ENCODE measurements around the gene GNAI3.

Gene GNAI3

DNA sequence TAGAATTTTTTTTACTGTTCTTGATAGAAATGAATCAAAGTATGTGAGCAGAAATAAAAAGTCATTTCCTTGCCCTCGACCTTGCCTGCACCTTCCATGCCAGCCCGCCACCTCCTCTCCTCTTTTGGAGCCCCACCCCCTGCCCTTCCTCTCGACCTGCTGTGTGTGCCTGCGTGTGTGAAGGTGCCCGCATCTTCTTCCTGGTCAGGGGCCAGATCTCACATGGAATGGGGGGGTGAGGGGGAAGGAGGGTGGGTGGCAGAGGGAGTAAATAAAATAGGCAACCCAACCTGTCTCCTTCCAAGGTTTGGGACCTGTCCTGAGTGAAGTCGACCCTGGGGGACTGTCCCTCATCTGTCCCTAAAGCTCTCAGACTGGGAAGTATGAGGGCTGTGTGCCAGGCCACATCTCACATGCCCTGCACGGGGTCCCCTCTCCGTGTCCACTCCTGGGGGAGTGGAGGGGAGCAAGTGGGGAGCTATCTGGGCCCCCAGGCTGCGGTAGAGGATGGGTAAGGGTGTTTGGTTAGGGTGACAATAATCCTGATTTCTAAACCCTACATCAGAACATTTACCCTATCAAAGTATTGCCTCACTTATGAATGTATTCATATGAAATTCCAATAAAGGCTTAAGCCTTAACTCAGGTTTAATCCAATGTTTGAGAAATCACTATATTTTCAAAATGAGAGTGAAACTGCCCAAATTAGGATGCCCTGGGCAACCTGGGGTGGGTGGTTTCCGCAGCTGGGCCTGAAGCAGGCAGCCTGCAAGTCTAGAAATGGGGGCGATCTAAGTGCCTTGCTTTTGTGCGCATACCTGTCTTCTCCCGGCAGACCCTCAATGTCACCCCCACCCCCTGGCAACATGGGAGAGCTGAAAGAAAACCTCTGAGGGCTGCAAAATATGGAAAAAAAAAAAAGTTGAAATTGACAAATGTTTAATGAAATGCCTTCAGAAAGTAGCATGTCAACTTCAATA, 86.6 kb downstream of the GNAI3 start:
- TF ChIP-seq, protein P1, sequence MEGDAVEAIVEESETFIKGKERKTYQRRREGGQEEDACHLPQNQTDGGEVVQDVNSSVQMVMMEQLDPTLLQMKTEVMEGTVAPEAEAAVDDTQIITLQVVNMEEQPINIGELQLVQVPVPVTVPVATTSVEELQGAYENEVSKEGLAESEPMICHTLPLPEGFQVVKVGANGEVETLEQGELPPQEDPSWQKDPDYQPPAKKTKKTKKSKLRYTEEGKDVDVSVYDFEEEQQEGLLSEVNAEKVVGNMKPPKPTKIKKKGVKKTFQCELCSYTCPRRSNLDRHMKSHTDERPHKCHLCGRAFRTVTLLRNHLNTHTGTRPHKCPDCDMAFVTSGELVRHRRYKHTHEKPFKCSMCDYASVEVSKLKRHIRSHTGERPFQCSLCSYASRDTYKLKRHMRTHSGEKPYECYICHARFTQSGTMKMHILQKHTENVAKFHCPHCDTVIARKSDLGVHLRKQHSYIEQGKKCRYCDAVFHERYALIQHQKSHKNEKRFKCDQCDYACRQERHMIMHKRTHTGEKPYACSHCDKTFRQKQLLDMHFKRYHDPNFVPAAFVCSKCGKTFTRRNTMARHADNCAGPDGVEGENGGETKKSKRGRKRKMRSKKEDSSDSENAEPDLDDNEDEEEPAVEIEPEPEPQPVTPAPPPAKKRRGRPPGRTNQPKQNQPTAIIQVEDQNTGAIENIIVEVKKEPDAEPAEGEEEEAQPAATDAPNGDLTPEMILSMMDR (IDR thresholded peaks at IDR 0.05; ENCODE audit: low read depth, low read length) = no peak
- no peak overlapping the region for H3K4me3 ChIP-seq (ENCODE audit: low read depth, low read length)

- no peak overlapping the region for H3K4me3 ChIP-seq (ENCODE audit: low read depth, low read length)
- TF ChIP-seq, protein P1 (IDR thresholded peaks at IDR 0.05; ENCODE audit: low read depth, low read length) = no peak
These were observed 87.4 kb downstream of the GNAI3 start for GRCh38 chr1:109635862-109636200.

- TF ChIP-seq, protein P1 (IDR thresholded peaks at IDR 0.05; ENCODE audit: low read depth, low read length) = no peak
- no peak overlapping the region for H3K4me3 ChIP-seq (ENCODE audit: low read depth, low read length)
These were observed 88.0 kb downstream of the GNAI3 start for GRCh38 chr1:109636201-109636952.

DNA sequence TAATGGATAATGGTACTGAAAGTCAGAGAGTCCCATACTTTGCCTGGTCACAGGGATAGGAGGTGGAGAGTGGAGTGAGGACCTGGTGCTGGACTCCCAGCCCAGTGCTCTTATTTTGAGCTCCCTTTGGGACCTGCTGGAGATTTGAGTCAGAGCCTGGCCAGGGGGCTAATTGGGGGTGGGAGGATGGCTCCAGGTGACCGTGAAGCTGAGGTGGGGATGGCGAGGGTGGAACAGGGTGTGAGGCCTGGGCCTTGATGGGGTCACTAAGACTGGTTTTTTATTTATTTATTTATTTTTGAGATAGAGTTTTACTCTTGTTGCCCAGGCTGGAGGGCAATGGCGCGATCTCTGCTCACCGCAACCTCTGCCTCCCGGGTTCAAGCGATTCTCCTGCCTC, 89.0 kb downstream of the GNAI3 start:
- H3K4me3 ChIP-seq (ENCODE audit: low read depth, low read length) = no peak overlapping the region
- TF ChIP-seq, protein P1 (IDR thresholded peaks at IDR 0.05; ENCODE audit: low read depth, low read length) = no peak

- TF ChIP-seq, protein P1 (IDR thresholded peaks at IDR 0.05; ENCODE audit: low read depth, low read length) = no peak
- H3K4me3 ChIP-seq (ENCODE audit: low read depth, low read length) = no peak overlapping the region
These were observed 90.8 kb downstream of the GNAI3 start for GRCh38 chr1:109639063-109639840.

DNA sequence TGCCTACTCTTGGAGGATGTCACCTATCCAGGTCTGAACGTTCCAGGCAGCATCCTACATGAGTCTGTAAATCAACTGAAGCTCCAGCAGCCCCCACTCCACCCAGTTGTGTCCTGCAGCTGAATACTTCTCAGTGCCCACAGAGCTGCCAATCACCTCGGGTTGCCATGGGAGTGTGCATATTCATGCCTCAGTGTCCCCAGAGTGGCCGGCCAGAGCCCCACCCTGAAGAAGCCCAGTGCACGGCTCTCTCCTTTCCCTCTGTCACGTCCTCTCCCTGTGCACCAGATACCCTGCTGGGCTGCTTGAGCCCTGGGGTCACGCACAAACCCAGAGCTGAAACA, 91.4 kb downstream of the GNAI3 start:
- TF ChIP-seq, protein P1 (IDR thresholded peaks at IDR 0.05; ENCODE audit: low read depth, low read length) = no peak
- H3K4me3 ChIP-seq (ENCODE audit: low read depth, low read length) = no peak overlapping the region

Data from WI38 (cell line).